Fibroblast of lung (primary cell): ENCODE data around the gene SLC13A5. TPM values are rescaled to one million over a fixed set of nuclear protein-coding genes. Genes with fewer than 3 reads are reported as not detected.
"Not testable (repeated sequence)": the region's sequence is repeated elsewhere in the genome, so short reads cannot be mapped to it uniquely, and the experiment has no call there.

Experiments
- DNase-seq, 2 donors: peaks; one replicate each; pipeline versions ENCODE4 v3.0.0 to v3.0.0-alpha.2; 2010; ENCODE audit warnings: low read depth in 2 of 2
- H2AFZ ChIP-seq: 2 replicates; pipeline ENCODE4 v1.5.1; 2012; ENCODE audit warnings: low read length, control low read depth, inconsistent platforms
- H3K27ac ChIP-seq: 2 replicates; pipeline ENCODE4 v1.5.1; 2011; ENCODE audit warnings: low read length, control low read depth; ENCODE audit not compliant: insufficient read depth
- H3K27me3 ChIP-seq: 2 replicates; pipeline ENCODE4 v1.5.1; 2011; ENCODE audit warnings: mild to moderate bottlenecking, low read length; ENCODE audit not compliant: control insufficient read depth, insufficient read depth
- H3K36me3 ChIP-seq: 2 replicates; pipeline ENCODE4 v1.5.1; 2011; ENCODE audit warnings: low read length; ENCODE audit not compliant: control insufficient read depth, insufficient read depth
- H3K4me1 ChIP-seq: 2 replicates; pipeline ENCODE4 v1.5.1; 2011; ENCODE audit warnings: low read length; ENCODE audit not compliant: control insufficient read depth, insufficient read depth; ENCODE audit errors: extremely low read depth
- H3K4me2 ChIP-seq: 2 replicates; pipeline ENCODE4 v1.5.1; 2011; ENCODE audit warnings: low read length, control low read depth; ENCODE audit not compliant: insufficient read depth; ENCODE audit errors: extremely low read depth
- H3K4me3 ChIP-seq, 4 experiments: fragments of 200-600 bp in 1 of 4; sonication (generic) in 1 of 4; replicated peaks in 1 of 4; 2 replicates each; pipeline ENCODE4 v1.5.1; 2011 to 2016; ENCODE audit warnings: low read length in 4 of 4, low read depth in 3 of 4, mild to moderate bottlenecking in 3 of 4, control low read depth in 2 of 4, inconsistent platforms in 1 of 4, mixed read lengths in 1 of 4; ENCODE audit not compliant: insufficient read depth in 1 of 4; ENCODE audit errors: control extremely low read depth in 1 of 4
- H3K79me2 ChIP-seq: 2 replicates; pipeline ENCODE4 v1.5.1; 2012; ENCODE audit warnings: mild to moderate bottlenecking, low read length, inconsistent platforms; ENCODE audit not compliant: control insufficient read depth, insufficient read depth
- H3K9ac ChIP-seq: 2 replicates; pipeline ENCODE4 v1.5.1; 2011; ENCODE audit warnings: mild to moderate bottlenecking, low read length, control low read depth; ENCODE audit not compliant: insufficient read depth
- H3K9me3 ChIP-seq: 2 replicates; pipeline ENCODE4 v1.5.1; 2012; ENCODE audit warnings: low read depth, low read length; ENCODE audit not compliant: control insufficient read depth, insufficient read depth
- H4K20me1 ChIP-seq: 2 replicates; pipeline ENCODE4 v1.5.1; 2011; ENCODE audit warnings: low read length; ENCODE audit not compliant: control insufficient read depth, insufficient read depth; ENCODE audit errors: extremely low read depth
- CTCF ChIP-seq, 2 donors: IDR thresholded peaks in 1 of 2; conservative IDR thresholded peaks in 1 of 2; 1 replicate in 1 of 2; 2 replicates in 1 of 2; pipeline ENCODE4 v1.5.1; 2011 to 2012; ENCODE audit warnings: low read length in 2 of 2, control low read depth in 1 of 2, inconsistent platforms in 1 of 2, low read depth in 1 of 2, mild to moderate bottlenecking in 1 of 2
- EZH2 ChIP-seq: IDR thresholded peaks from 2 replicates; pipeline ENCODE4 v1.5.1; 2012; ENCODE audit warnings: low read length, control low read depth, mild to moderate bottlenecking; ENCODE audit errors: missing control alignments
- polyA plus RNA-seq, 2 donors: library from polyadenylated mRNA; depleted of rRNA in 1 of 2; stranded (reverse) in 1 of 2; unstranded in 1 of 2; fragments of >200 nt; gene quantifications; 2 replicates each; pipeline ENCODE4 v1.2.1, GENCODE V29; 2011 to 2012; ENCODE audit warnings: missing spikeins in 1 of 2
- total RNA-seq: library from RNA; depleted of rRNA; stranded (reverse); fragments of >200 nt; gene quantifications from 2 replicates; pipeline ENCODE4 v1.2.1, GENCODE V29; 2014

The SLC13A5 gene
- total and polyA plus RNA-seq, 2 donors (not counting 1 experiment from before 2014, with no cell fraction given) = not detected

- Histone ChIP-seq H3K79me2 (no peaks in the 10 kb centered on the region), H3K36me3 (no peaks in the 10 kb centered on the region), H3K27me3 (peaks cover 11% of the 10 kb centered on the region), H4K20me1 (no peaks in the 10 kb centered on the region), H3K9ac (no peak overlapping the region), H3K4me1 (no peaks in the 10 kb centered on the region), H3K9me3 (no peaks in the 10 kb centered on the region), H2AFZ (no peak overlapping the region), H3K4me2 (no peak overlapping the region), H3K27ac (no peak overlapping the region), H3K4me3 (no peak overlapping the region)
- DNase-seq = no peak
- no peak for TF ChIP-seq EZH2
- TF ChIP-seq CTCF (conservative IDR thresholded peaks at IDR 0.05 in 1 of 2, IDR thresholded peaks at IDR 0.05 in 1 of 2; ENCODE audit: low read depth in 1 of 2, low read length in 2 of 2) = no peak
These were observed 51.7 kb downstream of the SLC13A5 start for GRCh38 chr17:6661464-6661848.

- TF ChIP-seq CTCF (conservative IDR thresholded peaks at IDR 0.05 in 1 of 2, IDR thresholded peaks at IDR 0.05 in 1 of 2; ENCODE audit: low read depth in 1 of 2, low read length in 2 of 2) = no peak
- no peak for TF ChIP-seq EZH2
- H3K79me2 ChIP-seq = no peaks in the 10 kb centered on the region
- peaks cover 11% of the 10 kb centered on the region for H3K27me3 ChIP-seq
- no peaks in the 10 kb centered on the region for H3K9me3 ChIP-seq
- no peaks in the 10 kb centered on the region for H3K4me1 ChIP-seq
- H3K4me3 ChIP-seq = no peak overlapping the region
- H4K20me1 ChIP-seq = no peaks in the 10 kb centered on the region
- no peak overlapping the region for H3K27ac ChIP-seq
- no peaks in the 10 kb centered on the region for H3K36me3 ChIP-seq
- H2AFZ ChIP-seq = no peak overlapping the region
- DNase-seq = no peak
- no peak overlapping the region for H3K9ac ChIP-seq
- H3K4me2 ChIP-seq = no peak overlapping the region
These were observed 52.2 kb downstream of the SLC13A5 start for GRCh38 chr17:6660805-6661463.

GRCh38 chr17:6660101-6660500 lies 53.1 kb downstream of the SLC13A5 start:
- Histone ChIP-seq H2AFZ (no peak overlapping the region), H4K20me1 (no peaks in the 10 kb centered on the region), H3K4me3 (no peak overlapping the region), H3K36me3 (no peaks in the 10 kb centered on the region), H3K4me1 (no peaks in the 10 kb centered on the region), H3K4me2 (no peak overlapping the region), H3K27me3 (peaks cover 17% of the 10 kb centered on the region), H3K9ac (no peak overlapping the region), H3K79me2 (no peaks in the 10 kb centered on the region), H3K27ac (no peak overlapping the region), H3K9me3 (no peaks in the 10 kb centered on the region)
- DNase-seq = no peak
- TF ChIP-seq CTCF (conservative IDR thresholded peaks at IDR 0.05 in 1 of 2, IDR thresholded peaks at IDR 0.05 in 1 of 2; ENCODE audit: low read depth in 1 of 2, low read length in 2 of 2) = no peak
- no peak for TF ChIP-seq EZH2

- not testable (repeated sequence) for DNase-seq
These were observed 54.8 kb downstream of the SLC13A5 start for GRCh38 chr17:6658411-6658810.

More at GRCh38 chr17:6658411-6658810, 54.8 kb downstream of the SLC13A5 start:
- H3K9me3 ChIP-seq, H3K4me1 ChIP-seq, H3K79me2 ChIP-seq, H4K20me1 ChIP-seq, H3K36me3 ChIP-seq, H3K4me3 ChIP-seq, H3K27ac ChIP-seq, H3K4me2 ChIP-seq, H2AFZ ChIP-seq, H3K9ac ChIP-seq: not testable (repeated sequence)
- peaks cover 22% of the 10 kb centered on the region for H3K27me3 ChIP-seq
